NCI-H748 treated with DMSO at 0.1 percent for 48 hours (cell line): ENCODE measurements around the gene HPCA.

Source experiments
- DNase-seq: peaks from one replicate; lab custom pipeline; 2025; lab: John Stamatoyannopoulos, UW

HPCA gene

DNA sequence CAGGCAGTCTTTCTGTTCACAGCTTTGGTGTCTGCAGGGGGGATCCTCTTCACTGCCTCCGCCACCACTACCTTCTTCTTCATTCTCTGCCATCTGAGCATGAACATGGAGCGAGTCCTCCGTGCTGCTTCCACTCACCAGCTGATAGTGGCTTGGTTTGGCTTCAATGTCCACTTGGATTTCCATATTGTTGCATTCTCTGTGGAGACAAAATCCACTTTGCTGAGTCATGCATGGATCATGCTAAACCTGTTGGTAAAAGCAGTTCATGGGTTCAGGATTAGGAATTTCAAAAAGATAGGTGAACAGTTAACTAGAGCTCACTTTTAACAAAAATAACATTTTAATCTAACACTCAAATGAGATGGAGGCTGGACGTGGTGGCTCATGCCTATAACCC lies 50.8 kb downstream of the HPCA start:
- DNase-seq, result no peak

GRCh38 chr1:32939655-32940371 lies 53.5 kb downstream of the HPCA start:
- no peak for DNase-seq

DNA sequence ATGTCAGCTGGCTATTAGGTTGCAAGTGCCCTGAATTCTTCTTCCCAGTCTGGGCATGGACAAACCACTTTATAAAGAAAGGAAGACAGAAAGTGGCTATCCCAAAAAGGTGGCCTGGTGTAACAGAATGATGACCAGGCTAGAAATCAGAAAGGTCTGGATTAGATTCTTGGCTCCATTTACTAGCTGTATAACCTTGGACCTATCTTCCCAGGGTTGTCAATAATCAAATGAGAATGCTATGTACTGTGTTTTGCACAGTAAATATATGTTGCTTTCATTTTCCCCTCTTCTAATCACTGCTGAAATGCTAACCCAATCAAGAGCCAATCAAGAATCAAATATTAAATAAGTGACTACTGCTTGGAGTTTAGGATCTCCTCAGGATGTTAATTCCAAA lies 57.9 kb downstream of the HPCA start:
- DNase-seq, result no peak
